ENCODE results near the gene MEST. TPM values are rescaled to one million over a fixed set of nuclear protein-coding genes. Genes with fewer than 3 reads are reported as not detected.
A peak's percentile ranks its signal among the peaks of the same experiment; 100 is the strongest.

The MEST gene
- total and polyA plus RNA-seq, 2 donors (not counting 1 experiment from before 2014, with no cell fraction given): 38.8 to 382 TPM

- Histone ChIP-seq H3K27me3 (ENCODE audit: control insufficient read depth, insufficient read depth, low read length) (no peaks in the 10 kb centered on the region), H3K9me3 (ENCODE audit: control insufficient read depth, insufficient read depth, low read depth, low read length) (no peaks in the 10 kb centered on the region), H3K27ac (ENCODE audit: insufficient read depth, low read length) (no peak overlapping the region), H3K9ac (ENCODE audit: insufficient read depth, low read length) (no peak overlapping the region), H3K4me2 (ENCODE audit: extremely low read depth, insufficient read depth, low read length) (no peak overlapping the region), H3K79me2 (ENCODE audit: control insufficient read depth, insufficient read depth, low read length) (no peaks in the 10 kb centered on the region), H4K20me1 (ENCODE audit: control insufficient read depth, extremely low read depth, insufficient read depth, low read length) (no peaks in the 10 kb centered on the region), H2AFZ (ENCODE audit: low read length) (no peak overlapping the region), H3K4me1 (ENCODE audit: control insufficient read depth, extremely low read depth, insufficient read depth, low read length) (no peaks in the 10 kb centered on the region), H3K4me3 (replicated peaks in 1 of 4; ENCODE audit: control extremely low read depth in 1 of 4, insufficient read depth in 1 of 4, low read depth in 3 of 4, low read length in 4 of 4) (no peak overlapping the region), H3K36me3 (ENCODE audit: control insufficient read depth, insufficient read depth, low read length) (no peaks in the 10 kb centered on the region)
- TF ChIP-seq CTCF (conservative IDR thresholded peaks at IDR 0.05 in 1 of 2, IDR thresholded peaks at IDR 0.05 in 1 of 2; ENCODE audit: low read depth in 1 of 2, low read length in 2 of 2): no peak
- TF ChIP-seq EZH2 (IDR thresholded peaks at IDR 0.05; ENCODE audit: low read length, missing control alignments): no peak
- peak in 1 of 2 donors; percentile 98 for DNase-seq (ENCODE audit: low read depth in 2 of 2)
Measured at GRCh38 chr7:130476297-130477150, 15.4 kb upstream of the MEST start.

- no peaks in the 10 kb centered on the region for H3K9me3 ChIP-seq (ENCODE audit: control insufficient read depth, insufficient read depth, low read depth, low read length)
- TF ChIP-seq CTCF (conservative IDR thresholded peaks at IDR 0.05 in 1 of 2, IDR thresholded peaks at IDR 0.05 in 1 of 2; ENCODE audit: low read depth in 1 of 2, low read length in 2 of 2) (no peak), EZH2 (IDR thresholded peaks at IDR 0.05; ENCODE audit: low read length, missing control alignments) (no peak)
- no peaks in the 10 kb centered on the region for H3K36me3 ChIP-seq (ENCODE audit: control insufficient read depth, insufficient read depth, low read length)
- no peak overlapping the region for H3K4me2 ChIP-seq (ENCODE audit: extremely low read depth, insufficient read depth, low read length)
- H3K79me2 ChIP-seq (ENCODE audit: control insufficient read depth, insufficient read depth, low read length): no peaks in the 10 kb centered on the region
- H3K27me3 ChIP-seq (ENCODE audit: control insufficient read depth, insufficient read depth, low read length): no peaks in the 10 kb centered on the region
- H3K9ac ChIP-seq (ENCODE audit: insufficient read depth, low read length): no peak overlapping the region
- no peak overlapping the region for H3K4me3 ChIP-seq (replicated peaks in 1 of 4; ENCODE audit: control extremely low read depth in 1 of 4, insufficient read depth in 1 of 4, low read depth in 3 of 4, low read length in 4 of 4)
- H3K4me1 ChIP-seq (ENCODE audit: control insufficient read depth, extremely low read depth, insufficient read depth, low read length): no peaks in the 10 kb centered on the region
- no peaks in the 10 kb centered on the region for H4K20me1 ChIP-seq (ENCODE audit: control insufficient read depth, extremely low read depth, insufficient read depth, low read length)
- peak in 1 of 2 donors; percentile 6 for DNase-seq (ENCODE audit: low read depth in 2 of 2)
- H3K27ac ChIP-seq (ENCODE audit: insufficient read depth, low read length): no peak overlapping the region
- no peak overlapping the region for H2AFZ ChIP-seq (ENCODE audit: low read length)
Measured at GRCh38 chr7:130478991-130479390, 12.9 kb upstream of the MEST start.

- Histone ChIP-seq H3K27ac (ENCODE audit: insufficient read depth, low read length) (no peak overlapping the region), H3K36me3 (ENCODE audit: control insufficient read depth, insufficient read depth, low read length) (no peaks in the 10 kb centered on the region), H3K4me3 (replicated peaks in 1 of 4; ENCODE audit: control extremely low read depth in 1 of 4, insufficient read depth in 1 of 4, low read depth in 3 of 4, low read length in 4 of 4) (no peak overlapping the region), H3K4me2 (ENCODE audit: extremely low read depth, insufficient read depth, low read length) (no peak overlapping the region), H3K27me3 (ENCODE audit: control insufficient read depth, insufficient read depth, low read length) (no peaks in the 10 kb centered on the region), H3K4me1 (ENCODE audit: control insufficient read depth, extremely low read depth, insufficient read depth, low read length) (no peaks in the 10 kb centered on the region), H2AFZ (ENCODE audit: low read length) (no peak overlapping the region), H3K9me3 (ENCODE audit: control insufficient read depth, insufficient read depth, low read depth, low read length) (no peaks in the 10 kb centered on the region), H4K20me1 (ENCODE audit: control insufficient read depth, extremely low read depth, insufficient read depth, low read length) (no peaks in the 10 kb centered on the region), H3K79me2 (ENCODE audit: control insufficient read depth, insufficient read depth, low read length) (no peaks in the 10 kb centered on the region), H3K9ac (ENCODE audit: insufficient read depth, low read length) (no peak overlapping the region)
- DNase-seq (ENCODE audit: low read depth in 2 of 2): no peak
- no peak for TF ChIP-seq CTCF (conservative IDR thresholded peaks at IDR 0.05 in 1 of 2, IDR thresholded peaks at IDR 0.05 in 1 of 2; ENCODE audit: low read depth in 1 of 2, low read length in 2 of 2)
- no peak for TF ChIP-seq EZH2 (IDR thresholded peaks at IDR 0.05; ENCODE audit: low read length, missing control alignments)
Measured at GRCh38 chr7:130479716-130480400, 12.0 kb upstream of the MEST start.
